ENCODE measurements around the gene CAPN5. TPM values are rescaled to one million over a fixed set of nuclear protein-coding genes. Genes with fewer than 3 reads are reported as not detected.

Gene CAPN5
- total RNA-seq, 4 donors from 2014 or later: 4.0 to 11.3 (median 6.0) TPM

GRCh38 chr11:77040889-77041288, 25.9 kb upstream of the CAPN5 start:
- no peak overlapping the region for H3K4me3 ChIP-seq
- H3K27ac ChIP-seq (replicated peaks in 1 of 4): no peak overlapping the region
- H3K4me1 ChIP-seq: peaks cover 7 to 18% (median 14%) of the 10 kb centered on the region in 4 donors
- no peaks in the 10 kb centered on the region for H3K9me3 ChIP-seq
- WGBS: 94% methylated on average over 12 of the region's 13 CpGs
- intact Hi-C loops (cut with DNase I): no loop called here
- H3K36me3 ChIP-seq: no peaks in the 10 kb centered on the region
- peaks cover 0 to 82% (median 27%) of the 10 kb centered on the region in 4 donors for H3K27me3 ChIP-seq
- no peak for TF ChIP-seq POLR2AphosphoS5 (IDR thresholded peaks at IDR 0.05)
- no peak for TF ChIP-seq POLR2A (IDR thresholded peaks at IDR 0.05; ENCODE audit: low read depth)
- TF ChIP-seq EP300 (IDR thresholded peaks at IDR 0.05): no peak
- TF ChIP-seq CTCF (IDR thresholded peaks at IDR 0.05): no peak
- no peak for DNase-seq (ENCODE audit: extremely low spot score)

GRCh38 chr11:77042111-77042726, 24.6 kb upstream of the CAPN5 start:
- DNase-seq (ENCODE audit: extremely low spot score): no peak
- WGBS: 93% methylated on average over 13 of the region's 13 CpGs
- intact Hi-C loops (cut with DNase I): no loop called here

DNA sequence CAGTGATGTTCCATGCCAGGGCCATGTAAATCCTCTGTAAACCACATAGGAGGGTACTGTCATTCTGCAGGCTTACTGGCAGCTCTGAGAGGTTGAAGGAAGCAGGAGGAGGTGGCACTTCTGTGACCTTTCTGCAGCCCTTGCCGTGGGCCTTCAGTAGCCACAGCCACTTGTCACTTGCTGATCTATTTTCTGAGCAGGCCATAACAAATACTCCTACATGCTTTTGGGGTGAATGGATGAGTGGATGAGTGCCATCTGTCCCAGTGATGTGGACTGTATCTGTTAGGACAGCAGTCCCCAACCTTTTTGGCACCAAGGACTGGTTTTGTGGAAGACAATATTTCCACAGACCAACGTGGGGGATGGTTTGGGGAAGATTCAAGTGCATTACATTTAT, 22.4 kb upstream of the CAPN5 start:
- TF ChIP-seq POLR2AphosphoS5 (IDR thresholded peaks at IDR 0.05): no peak
- TF ChIP-seq CTCF (IDR thresholded peaks at IDR 0.05): no peak
- no peak for TF ChIP-seq EP300 (IDR thresholded peaks at IDR 0.05)
- no peak for TF ChIP-seq POLR2A (IDR thresholded peaks at IDR 0.05; ENCODE audit: low read depth)
- WGBS: 85% methylated on average over 2 of the region's 2 CpGs
- Histone ChIP-seq H3K27ac (replicated peaks in 1 of 4) (no peak overlapping the region), H3K9me3 (no peaks in the 10 kb centered on the region), H3K4me1 (peaks cover 7 to 25% (median 21%) of the 10 kb centered on the region in 4 donors), H3K4me3 (no peak overlapping the region), H3K36me3 (no peaks in the 10 kb centered on the region), H3K27me3 (peaks cover 0 to 62% (median 27%) of the 10 kb centered on the region in 4 donors)
- intact Hi-C loops (cut with DNase I): no loop called here
- no peak for DNase-seq (ENCODE audit: extremely low spot score)

More at GRCh38 chr11:77042111-77042726, 24.6 kb upstream of the CAPN5 start:
- TF ChIP-seq EP300 (IDR thresholded peaks at IDR 0.05): no peak
- no peak overlapping the region for H3K4me3 ChIP-seq
- H3K27ac ChIP-seq (replicated peaks in 1 of 4): no peak overlapping the region
- H3K27me3 ChIP-seq: peaks cover 0 to 80% (median 29%) of the 10 kb centered on the region in 4 donors
- no peaks in the 10 kb centered on the region for H3K36me3 ChIP-seq
- no peaks in the 10 kb centered on the region for H3K9me3 ChIP-seq
- H3K4me1 ChIP-seq: peaks cover 7 to 26% (median 22%) of the 10 kb centered on the region in 4 donors

GRCh38 chr11:77044886-77045285, 21.9 kb upstream of the CAPN5 start:
- intact Hi-C loops (cut with DNase I): loop anchor here (5.0 kb wide), 1 partner anchor 142 kb away; no protein-coding TSS in a partner anchor
- Histone ChIP-seq H3K27me3 (peaks cover 0 to 57% (median 23%) of the 10 kb centered on the region in 4 donors), H3K27ac (replicated peaks in 1 of 4) (no peak overlapping the region), H3K4me3 (no peak overlapping the region), H3K9me3 (no peaks in the 10 kb centered on the region), H3K4me1 (peaks cover 2 to 19% (median 15%) of the 10 kb centered on the region in 4 donors), H3K36me3 (no peaks in the 10 kb centered on the region)
- no peak for TF ChIP-seq EP300 (IDR thresholded peaks at IDR 0.05)
- TF ChIP-seq CTCF (IDR thresholded peaks at IDR 0.05): no peak
- WGBS: 89% methylated on average over 9 of the region's 9 CpGs
- no peak for DNase-seq (ENCODE audit: extremely low spot score)

DNA sequence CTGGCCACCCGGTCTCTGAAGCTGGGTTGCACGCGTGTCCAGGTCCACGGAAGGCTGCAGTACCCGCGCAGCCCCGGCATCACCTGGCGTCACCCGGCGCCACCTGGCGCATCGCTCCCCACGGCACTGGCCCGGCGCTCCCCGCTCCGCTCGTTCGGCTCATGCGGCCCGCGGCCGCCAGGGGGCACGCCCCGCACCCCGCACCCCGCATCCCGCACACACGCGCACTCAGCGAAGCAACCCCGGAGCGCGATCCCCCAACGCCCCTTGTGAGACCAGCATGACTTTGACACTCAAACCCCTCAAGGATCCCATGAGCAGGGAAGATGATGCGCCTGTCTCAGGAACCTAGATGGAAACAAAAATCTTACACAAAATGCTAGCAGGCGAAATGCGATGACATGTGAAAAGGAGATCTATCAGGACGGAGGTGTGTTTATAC, 20.7 kb upstream of the CAPN5 start:
- H3K27me3 ChIP-seq: peaks cover 0 to 45% (median 12%) of the 10 kb centered on the region in 4 donors
- TF ChIP-seq POLR2AphosphoS5 (IDR thresholded peaks at IDR 0.05) (no peak), EP300 (IDR thresholded peaks at IDR 0.05) (no peak), CTCF (IDR thresholded peaks at IDR 0.05) (peak; percentile 47 to 59 (median 47)), POLR2A (IDR thresholded peaks at IDR 0.05; ENCODE audit: low read depth) (no peak)
- intact Hi-C loops (cut with DNase I): loop anchor here (5.0 kb wide), 1 partner anchor 141 kb away; no protein-coding TSS in a partner anchor
- no peaks in the 10 kb centered on the region for H3K36me3 ChIP-seq
- 11% methylated on average over 7 of the region's 39 CpGs for WGBS
- H3K9me3 ChIP-seq: no peaks in the 10 kb centered on the region
- peak overlapping the region in 1 of 4 donors; percentile 18 for H3K4me3 ChIP-seq
- H3K4me1 ChIP-seq: peaks cover 0 to 13% (median 11%) of the 10 kb centered on the region in 4 donors
- H3K27ac ChIP-seq (replicated peaks in 1 of 4): no peak overlapping the region
- DNase-seq (ENCODE audit: extremely low spot score): no peak
